IPS-18c (cell line): ENCODE data around the gene NEDD4L.
"Not testable (repeated sequence)": the region's sequence is repeated elsewhere in the genome, so short reads cannot be mapped to it uniquely, and the experiment has no call there.

Experiments used
- H3K4me3 ChIP-seq: 2 replicates; pipeline ENCODE4 v1.7.0; 2013; ENCODE audit warnings: low read depth, mild to moderate bottlenecking, low read length, moderate library complexity; ENCODE audit not compliant: insufficient read depth
- H3K9me3 ChIP-seq: one replicate; pipeline ENCODE4 v1.6.1; 2013; ENCODE audit warnings: mild to moderate bottlenecking, low read length, moderate library complexity; ENCODE audit not compliant: control insufficient read depth, insufficient read depth

Gene NEDD4L

DNA sequence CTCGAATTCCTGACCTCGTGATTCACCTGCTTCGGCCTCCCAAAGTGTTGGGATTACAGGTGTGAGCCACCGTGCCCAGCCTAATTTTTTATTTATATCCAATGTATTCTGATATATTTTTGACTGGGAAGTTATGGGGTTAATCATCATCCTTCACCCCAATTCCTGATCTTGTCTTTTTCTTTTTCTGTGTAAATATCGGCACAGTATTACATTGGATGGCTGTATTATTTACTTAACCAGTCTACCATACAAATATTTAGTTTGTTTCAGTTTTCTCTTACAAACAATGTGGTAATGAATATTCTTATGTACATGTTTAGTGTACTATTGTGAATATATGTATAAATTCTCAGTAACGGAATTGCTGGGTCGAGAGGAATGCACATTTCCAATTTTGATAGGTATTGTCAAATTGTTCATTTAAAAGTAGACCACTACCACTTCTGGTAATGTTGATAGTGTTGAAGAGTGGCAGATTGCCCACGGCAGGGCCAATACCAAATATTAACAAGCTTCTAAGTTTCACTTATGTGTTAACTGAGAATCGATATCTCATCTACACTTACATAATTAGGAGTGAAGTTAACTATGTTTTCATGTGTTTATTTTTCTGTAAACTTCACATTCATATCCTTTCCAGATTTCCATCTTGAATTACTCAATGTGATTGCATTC, 388.2 kb downstream of the NEDD4L start:
- H3K4me3 ChIP-seq = no peak overlapping the region
- no peaks in the 10 kb centered on the region for H3K9me3 ChIP-seq

DNA sequence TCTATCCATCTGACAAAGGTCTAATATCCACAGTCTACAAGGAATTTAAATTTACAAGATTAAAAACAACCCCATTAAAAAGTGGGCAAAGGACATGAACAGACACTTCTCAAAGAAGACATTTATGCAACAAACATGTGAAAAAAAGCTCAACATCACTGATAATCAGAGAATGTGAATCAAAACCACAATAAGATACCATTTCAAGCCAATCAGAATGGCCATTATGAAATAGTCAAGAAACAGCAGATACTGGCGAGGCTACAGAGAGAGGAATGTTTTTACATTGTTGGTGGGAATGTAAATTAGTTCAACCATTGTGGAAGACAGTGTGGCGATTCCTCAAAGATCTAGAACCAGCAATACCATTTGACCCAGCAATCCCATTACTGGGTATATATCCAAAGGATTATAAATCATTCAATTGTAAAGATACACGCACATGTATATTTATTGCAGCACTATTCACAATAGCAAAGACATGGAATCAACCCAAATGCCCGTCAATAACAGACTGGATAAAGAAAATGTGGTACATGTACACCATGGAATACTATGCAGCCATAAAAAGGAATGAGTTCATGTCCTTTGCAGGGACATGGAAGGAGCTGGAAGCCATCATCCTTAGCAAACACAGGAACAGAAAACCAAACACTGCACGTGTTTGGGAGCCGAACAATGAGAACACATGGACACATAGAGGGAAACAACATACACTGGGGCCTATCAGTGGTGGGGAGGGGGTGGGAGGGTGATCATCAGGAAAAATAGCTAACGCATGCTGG, 391.4 kb downstream of the NEDD4L start:
- not testable (repeated sequence) for H3K9me3 ChIP-seq, H3K4me3 ChIP-seq

GRCh38 chr18:58438161-58438957, 394.3 kb downstream of the NEDD4L start:
- Histone ChIP-seq H3K9me3 (no peaks in the 10 kb centered on the region), H3K4me3 (no peak overlapping the region)

DNA sequence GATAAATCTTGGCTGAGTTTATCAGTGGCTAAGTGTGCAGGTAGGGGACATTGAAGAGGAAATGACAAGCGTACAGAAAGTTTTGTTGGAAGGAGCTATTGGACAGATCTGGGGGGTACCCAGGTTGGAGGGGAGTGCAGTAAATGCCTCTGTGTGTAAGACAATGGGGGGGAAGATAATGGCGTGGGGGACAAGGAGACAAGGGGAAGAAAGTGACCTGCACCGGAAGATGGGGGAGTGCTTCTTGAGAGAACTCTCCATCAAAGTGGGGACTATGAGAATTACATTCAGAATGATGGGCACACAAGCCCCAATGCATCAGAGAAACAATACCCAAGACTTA, 394.9 kb downstream of the NEDD4L start:
- Histone ChIP-seq H3K9me3 (no peaks in the 10 kb centered on the region), H3K4me3 (no peak overlapping the region)

DNA sequence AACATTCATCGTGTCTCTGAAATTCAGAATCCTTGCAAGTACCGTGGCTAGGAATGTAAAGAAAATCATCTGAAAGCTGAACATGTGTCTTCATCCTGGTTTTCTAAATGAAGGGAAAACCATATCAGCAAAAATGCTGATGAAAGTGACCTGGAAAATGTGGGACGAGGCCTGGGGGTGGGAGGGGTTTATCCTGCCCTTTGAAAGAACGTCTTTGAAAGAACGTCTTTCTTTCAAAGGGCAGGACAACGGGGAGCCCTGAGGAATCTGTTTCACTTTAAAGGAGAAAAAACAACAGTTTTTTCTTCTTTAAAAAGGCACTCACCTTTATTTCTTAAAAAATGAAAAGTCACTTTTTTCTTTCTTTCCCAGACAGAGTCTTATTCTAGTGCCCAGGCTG, 399.6 kb downstream of the NEDD4L start:
- no peak overlapping the region for H3K4me3 ChIP-seq
- no peaks in the 10 kb centered on the region for H3K9me3 ChIP-seq

DNA sequence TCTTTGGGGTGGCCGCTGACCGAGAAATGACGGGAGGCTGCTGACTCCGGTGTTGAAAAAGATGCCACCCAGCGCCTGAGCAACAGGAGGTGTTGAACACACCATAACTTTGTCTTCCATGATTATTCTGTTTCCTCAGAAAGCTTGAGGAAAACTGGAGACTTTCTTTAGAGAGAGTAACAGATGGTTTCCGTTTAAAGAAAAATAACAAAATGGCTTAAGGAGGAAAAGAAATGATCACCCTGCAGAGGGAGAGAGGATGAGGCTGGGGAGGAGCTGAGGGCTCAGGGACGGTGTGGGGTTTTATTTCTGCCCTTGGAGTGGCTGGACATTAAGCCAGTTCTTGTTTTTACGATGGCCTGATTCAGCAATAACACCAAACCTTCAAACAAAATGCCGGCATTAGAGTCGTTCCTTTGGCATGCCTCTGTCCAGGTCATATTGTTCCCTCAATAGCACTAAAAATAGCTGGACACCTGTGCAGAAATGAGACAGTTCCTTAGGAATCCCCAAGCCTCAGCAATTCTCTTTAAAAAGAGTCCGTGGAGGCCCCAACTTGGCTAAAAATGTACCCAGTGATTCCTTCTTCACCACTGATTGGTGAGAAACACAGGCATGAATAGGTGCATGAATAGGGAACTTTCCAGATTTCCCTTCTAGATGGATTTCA, 402.5 kb downstream of the NEDD4L start:
- Histone ChIP-seq H3K4me3 (no peak overlapping the region), H3K9me3 (no peaks in the 10 kb centered on the region)

- Histone ChIP-seq H3K9me3 (no peaks in the 10 kb centered on the region), H3K4me3 (no peak overlapping the region)
Observed at GRCh38 chr18:58447402-58448095, 403.5 kb downstream of the NEDD4L start.

GRCh38 chr18:58449464-58449863, 405.4 kb downstream of the NEDD4L start:
- no peak overlapping the region for H3K4me3 ChIP-seq
- H3K9me3 ChIP-seq = no peaks in the 10 kb centered on the region
